ENCODE measurements around the gene NID1. TPM values are rescaled to one million over a fixed set of nuclear protein-coding genes. Genes with fewer than 3 reads are reported as not detected.
A peak's percentile ranks its signal among the peaks of the same experiment; 100 is the strongest.
"Not testable (repeated sequence)": the region's sequence is repeated elsewhere in the genome, so short reads cannot be mapped to it uniquely, and the experiment has no call there.

NID1 gene
- total RNA-seq, 1 donor from 2014 or later: 65.8 TPM

DNA sequence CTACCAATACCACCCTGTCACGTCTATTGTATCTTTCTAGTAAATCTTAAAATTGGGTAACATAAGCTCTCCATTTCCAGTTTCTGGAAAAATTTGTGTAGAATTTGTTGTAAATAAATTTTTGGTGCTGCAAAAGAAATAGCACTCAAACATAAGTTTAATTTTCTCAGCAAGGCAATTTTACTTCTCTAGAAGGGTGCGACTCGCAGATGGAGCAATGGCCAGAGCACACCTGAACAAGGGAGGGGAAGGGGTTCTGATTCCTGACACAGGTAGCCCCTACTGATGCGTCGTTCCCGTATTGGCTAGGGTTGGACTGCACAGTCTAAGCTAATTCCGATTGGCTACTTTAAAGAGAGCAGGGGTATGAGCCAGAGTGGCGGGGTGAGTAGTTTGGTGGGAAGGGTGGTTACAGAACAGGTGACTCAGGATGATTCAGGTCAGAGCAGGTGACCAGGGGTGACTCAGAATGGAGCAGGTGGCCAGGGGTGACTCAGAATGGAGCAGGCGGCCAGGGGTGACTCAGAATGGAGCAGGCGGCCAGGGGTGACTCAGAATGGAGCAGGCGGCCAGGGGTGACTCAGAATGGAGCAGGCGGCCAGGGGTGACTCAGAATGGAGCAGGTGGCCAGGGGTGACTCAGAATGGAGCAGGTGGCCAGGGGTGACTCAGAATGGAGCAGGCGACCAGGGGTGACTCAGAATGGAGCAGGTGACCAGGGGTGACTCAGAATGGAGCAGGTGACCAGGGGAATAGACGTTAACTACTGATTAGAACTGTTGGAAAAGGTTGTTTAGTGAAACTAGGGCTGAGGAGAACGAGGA lies 32.0 kb upstream of the NID1 start:
- intact Hi-C loops (cut with DNase I); ATAC-seq: not testable (repeated sequence)

DNA sequence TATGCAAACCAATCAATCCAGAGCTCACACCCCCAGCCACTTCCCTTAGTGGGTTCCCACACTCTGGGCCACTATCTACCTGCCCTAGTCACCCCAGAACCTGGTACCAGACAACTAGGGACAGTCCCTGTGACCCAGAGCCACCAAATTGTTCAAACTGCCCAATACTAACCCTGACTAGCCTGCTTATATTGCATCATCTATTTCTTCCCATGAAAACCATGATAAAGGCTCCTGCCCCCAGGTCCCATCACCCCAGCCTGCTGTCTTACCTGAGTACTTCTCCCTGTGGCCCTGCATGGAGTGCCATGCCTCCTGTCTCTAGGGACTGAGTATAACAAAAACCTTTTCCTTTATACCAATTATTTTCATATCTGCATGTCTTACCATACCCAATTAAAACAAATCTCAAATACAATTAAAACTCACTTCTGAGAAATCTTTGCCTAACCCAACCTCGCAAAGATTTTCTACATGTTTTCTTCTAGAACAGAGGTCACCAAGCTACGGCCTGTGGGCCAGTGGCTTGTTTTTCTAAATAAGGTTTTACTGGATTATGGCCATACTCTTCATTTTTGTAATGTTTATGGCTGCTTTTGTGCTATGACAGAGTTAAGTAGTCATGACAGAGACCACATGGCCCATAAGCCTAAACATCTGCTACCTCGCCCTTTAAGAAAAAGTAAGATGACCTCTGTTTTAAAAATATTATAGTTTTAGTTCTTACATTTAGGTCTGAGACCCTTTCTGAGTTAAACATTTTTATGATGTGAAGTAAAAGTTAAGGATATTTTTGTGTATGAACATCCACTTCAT lies 31.0 kb upstream of the NID1 start:
- no peak for ATAC-seq
- intact Hi-C loops (cut with DNase I): no loop called here
- no peak for DNase-seq (ENCODE audit: missing footprints)

More for the DNA sequence above, 32.0 kb upstream of the NID1 start:
- DNase-seq (ENCODE audit: missing footprints): not testable (repeated sequence)

DNA sequence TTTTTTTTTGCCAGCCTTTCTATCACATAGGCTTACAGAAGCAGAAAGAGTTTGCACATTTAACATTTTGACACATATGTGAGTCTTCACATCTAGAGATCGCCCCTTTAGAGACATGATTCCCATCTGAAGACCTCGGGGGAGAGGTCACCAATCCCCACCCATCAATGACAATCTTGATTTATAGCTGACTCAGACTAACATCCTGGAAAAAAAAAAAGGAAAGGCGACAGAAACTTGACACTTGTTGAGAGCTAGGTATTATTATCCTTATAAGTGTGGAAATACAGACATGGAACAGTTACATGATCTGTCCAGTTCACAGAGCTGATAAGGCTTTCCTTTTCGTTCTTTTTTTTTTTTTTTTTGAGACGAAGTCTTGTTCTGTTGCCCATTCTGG lies 28.0 kb upstream of the NID1 start:
- DNase-seq (ENCODE audit: missing footprints) (no peak), ATAC-seq (no peak)
- intact Hi-C loops (cut with DNase I): no loop called here

DNA sequence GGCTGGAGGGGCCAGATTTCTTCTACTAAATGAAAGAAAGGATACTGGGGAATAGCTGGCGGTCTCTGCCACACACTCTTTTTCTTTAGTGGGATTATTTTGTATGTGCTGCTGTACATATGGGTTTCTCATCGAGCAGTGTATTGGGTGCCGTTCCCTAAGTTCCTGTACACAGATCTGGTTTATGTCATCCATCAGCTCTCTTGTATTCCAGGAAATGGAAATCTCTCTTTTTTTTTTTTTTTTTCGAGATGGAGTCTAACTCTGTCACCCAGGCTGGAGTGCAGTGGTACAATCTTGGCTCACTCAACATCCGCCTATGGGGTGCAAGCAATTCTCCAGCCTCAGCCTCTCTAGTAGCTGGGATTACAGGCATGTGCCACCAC lies 27.0 kb upstream of the NID1 start:
- intact Hi-C loops (cut with DNase I): no loop called here
- DNase-seq (ENCODE audit: missing footprints): no peak
- ATAC-seq: peak; percentile 23

DNA sequence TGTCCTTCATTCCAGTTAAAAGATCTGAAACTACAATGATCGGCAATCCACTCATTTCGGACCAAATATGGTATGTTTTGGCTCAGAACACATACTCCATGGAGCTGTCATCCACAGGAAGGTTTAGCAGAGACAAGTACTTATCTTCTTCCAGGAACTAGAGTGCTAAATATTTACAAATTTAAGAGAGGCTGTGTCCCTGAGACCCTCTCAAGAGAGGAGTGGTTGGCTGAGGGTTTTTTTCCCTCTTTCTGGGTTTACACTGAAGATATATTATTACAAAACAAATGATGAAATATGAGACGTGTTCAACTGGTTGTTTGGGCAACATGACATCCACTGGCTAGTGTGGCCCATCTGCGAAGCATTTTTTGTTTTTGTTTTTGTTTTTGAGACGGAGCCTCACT lies 25.9 kb upstream of the NID1 start:
- DNase-seq (ENCODE audit: missing footprints) (no peak), ATAC-seq (no peak)
- intact Hi-C loops (cut with DNase I): no loop called here

DNA sequence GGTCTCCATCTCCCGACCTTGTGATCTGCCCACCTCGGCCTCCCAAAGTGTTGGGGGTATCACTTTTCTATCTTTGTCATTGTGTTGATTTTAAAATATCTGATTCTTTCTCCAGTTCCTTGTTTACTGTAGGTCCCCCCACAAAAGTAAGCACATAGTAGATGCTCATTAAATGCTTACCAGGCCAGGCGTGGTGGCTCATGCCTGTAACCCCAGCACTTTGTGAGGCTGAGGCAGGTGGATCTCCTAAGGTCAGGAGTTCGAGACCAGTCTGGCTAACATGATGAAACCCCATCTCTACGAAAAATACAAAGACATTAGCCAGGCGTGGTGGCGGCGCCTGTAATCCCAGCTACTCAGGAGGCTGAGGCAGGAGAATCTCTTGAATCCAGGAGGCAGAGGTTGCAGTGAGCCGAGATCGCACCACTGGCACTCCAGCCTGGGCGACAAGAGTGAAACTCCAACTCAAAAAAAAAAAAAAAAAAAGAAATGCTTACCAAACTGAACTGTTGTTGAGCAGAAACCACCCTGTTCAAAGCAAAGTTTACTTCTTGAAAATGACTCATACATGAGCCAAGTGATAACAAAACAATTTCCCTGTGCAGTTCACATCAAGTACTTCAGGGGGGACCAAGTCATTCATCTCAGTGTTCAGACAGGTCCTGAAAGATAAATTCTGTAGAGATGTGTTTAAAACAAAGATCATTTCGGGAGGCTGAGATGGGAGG lies 24.3 kb upstream of the NID1 start:
- intact Hi-C loops (cut with DNase I): no loop called here
- no peak for ATAC-seq
- DNase-seq (ENCODE audit: missing footprints): no peak

DNA sequence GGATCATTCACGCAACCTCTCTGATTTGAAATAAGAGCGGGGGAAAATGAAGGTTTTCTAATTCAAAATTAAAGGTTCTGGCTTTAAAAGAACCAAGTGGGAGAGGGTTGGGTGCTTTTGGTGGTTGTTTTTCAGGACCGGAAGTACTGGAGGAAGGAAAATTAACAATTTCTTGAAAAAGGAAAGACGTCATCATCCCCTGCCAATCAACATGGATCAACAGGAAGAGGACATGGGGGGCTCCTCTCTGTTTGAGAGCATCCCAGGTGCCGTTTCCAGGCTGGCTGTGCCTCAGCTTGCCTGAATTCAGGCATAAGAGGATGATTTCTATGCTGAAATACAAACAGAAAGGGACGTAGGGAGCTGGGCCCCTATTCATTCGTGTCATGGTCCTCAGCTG lies 21.6 kb upstream of the NID1 start:
- intact Hi-C loops (cut with DNase I): no loop called here
- DNase-seq (ENCODE audit: missing footprints) (no peak), ATAC-seq (no peak)

DNA sequence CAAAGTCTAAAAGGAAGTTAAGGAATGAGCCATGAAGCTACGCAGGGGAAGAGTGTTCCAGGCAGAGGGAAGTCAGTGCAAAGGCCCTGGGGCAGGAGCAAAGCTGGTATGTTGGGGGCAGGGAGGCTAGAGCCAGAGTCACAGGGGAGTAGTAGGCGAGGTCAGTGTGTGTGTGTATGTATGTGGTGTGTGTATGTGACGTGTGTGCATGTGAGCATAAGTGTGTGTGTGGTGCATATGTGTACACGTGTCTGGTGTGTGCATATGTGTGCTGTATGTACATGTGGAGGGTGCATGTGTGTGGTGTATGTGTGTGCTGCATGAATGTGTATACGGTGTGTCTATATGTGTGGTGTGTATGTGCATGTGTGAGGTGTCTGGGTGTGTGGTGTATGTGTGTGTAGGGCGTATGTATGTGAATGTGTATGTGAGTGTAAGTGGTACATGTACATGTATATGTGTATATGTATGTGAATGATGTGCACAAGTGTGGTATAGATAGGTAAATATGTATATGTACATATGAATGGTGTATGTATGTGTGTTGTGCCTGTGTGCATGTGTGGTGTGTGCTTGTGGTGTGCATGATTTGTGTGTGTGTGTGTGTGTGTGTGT lies 20.8 kb upstream of the NID1 start:
- DNase-seq (ENCODE audit: missing footprints) (no peak), ATAC-seq (no peak)
- intact Hi-C loops (cut with DNase I): no loop called here

DNA sequence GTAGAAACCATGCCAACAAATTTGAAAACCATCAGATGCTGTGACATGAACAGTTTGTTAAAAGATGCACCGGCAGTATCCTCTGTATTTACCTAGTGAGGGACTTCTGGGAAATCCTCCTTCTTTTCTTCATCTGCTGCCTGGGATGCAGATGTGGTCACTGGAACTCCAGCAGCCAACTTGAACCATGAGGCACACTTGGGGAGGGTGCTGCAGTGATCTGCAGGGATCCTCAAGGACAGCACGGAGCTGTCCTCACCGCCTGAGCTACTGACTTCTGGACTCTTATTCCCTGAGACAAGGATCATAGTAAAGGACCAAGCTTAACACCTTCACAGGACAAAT lies 19.5 kb upstream of the NID1 start:
- DNase-seq (ENCODE audit: missing footprints): no peak
- ATAC-seq: no peak

DNA sequence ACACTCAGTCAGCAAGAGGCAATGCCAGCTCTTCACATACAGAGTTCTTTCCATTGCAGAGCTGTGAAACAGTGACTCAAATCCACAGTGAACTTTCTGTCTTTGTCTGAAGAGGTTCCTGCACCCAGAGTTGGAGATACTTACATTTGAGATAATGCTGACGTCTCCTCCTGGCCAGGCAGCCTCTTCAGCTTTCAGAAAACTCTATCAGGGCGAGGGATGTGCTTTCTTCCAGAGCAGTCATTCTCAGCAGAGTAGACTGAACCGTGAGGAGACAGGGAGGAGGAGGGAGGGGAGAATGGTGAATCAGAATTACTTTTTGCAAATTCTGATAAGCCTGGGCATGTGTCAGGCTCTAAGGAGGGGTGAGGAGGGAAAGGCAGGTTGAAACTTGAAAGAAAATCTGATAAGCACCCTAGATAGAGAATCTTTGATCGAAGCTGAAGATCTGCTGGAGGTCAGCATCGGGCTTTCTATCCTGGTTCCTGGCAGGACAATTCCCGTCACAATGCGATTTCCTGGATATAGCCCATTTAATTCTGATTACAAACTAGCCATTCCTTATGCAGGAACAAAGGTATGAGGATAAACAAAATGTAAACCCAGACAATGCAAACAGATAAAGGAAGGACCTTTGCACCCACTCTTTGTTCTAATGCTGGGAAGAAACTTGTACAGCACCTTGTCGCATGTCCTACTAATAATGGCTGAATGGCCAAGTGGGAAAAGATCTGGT lies 18.9 kb upstream of the NID1 start:
- DNase-seq (ENCODE audit: missing footprints): no peak
- intact Hi-C loops (cut with DNase I): no loop called here
- ATAC-seq: no peak

More for the DNA sequence above, 19.5 kb upstream of the NID1 start:
- intact Hi-C loops (cut with DNase I): no loop called here

DNA sequence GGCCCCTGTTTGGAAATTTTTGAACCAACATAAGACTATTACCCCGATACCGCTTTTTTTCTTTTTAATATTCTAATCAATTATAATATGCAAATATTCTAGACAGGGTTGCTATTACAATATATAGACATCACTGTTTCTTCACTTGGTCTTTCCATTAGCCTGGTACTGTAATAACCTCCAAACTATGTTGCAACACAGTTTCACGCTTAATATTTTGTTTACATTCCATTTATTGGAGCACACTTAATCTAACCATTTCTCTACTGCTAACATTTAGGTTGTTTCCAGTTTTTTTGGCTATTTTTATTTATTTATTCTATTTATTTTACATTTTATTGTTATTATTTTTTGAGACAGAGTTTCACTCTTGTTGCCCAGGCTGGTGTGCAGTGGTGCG lies 17.6 kb upstream of the NID1 start:
- ATAC-seq (no peak), DNase-seq (ENCODE audit: missing footprints) (no peak)
- intact Hi-C loops (cut with DNase I): no loop called here

DNA sequence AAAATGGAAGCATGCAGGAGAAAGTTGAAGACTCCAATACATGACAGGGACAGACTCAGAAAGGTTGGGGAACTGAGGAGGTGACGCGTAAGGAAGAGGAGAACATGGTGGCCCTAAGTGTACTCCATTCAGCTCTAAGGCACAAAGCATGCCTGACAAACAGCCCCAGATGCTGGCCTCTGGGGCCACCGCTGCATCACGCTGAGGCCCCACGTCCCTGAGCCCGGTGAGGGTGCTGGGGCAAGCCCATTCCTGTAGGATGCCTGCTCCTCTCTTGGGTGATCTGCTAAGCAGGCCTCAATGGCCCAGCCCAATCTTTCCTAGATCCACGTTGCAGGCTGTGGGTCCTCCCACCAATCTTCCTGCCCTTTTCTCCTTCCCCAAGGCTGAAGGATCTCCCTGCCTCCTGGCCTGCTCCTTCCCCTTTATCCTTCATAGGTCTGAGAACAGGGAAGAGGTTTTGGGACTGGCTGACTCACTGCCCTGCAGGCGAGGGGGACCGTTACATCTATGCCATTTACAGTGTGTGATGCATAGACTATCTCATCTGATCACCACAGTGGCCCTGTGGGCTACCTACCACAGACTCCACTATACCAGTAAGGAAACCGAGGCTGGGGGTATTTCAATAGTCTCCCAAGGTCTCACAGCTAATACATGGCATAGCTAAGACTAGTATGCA lies 16.8 kb upstream of the NID1 start:
- ATAC-seq (no peak), DNase-seq (ENCODE audit: missing footprints) (no peak)
- intact Hi-C loops (cut with DNase I): no loop called here

DNA sequence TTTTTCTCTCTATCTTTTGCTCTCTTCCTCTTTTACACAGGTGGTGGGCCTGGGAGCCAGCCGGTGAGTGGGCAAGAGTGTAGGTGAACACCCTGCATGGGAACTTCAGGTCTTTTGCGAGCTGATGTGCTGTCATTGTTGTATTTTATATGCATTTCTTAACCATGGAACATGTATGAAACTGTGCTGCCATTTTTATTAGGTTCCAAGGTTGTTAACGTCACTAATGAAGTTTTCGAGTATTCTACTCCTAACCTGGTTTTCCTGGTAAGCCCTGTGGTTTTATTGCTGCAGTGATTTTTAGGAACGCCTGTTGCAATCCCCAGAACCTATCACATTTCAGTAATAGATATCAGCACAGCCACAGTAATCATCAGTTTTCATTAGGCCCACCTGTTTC lies 14.8 kb upstream of the NID1 start:
- intact Hi-C loops (cut with DNase I): no loop called here
- ATAC-seq (no peak), DNase-seq (ENCODE audit: missing footprints) (no peak)

DNA sequence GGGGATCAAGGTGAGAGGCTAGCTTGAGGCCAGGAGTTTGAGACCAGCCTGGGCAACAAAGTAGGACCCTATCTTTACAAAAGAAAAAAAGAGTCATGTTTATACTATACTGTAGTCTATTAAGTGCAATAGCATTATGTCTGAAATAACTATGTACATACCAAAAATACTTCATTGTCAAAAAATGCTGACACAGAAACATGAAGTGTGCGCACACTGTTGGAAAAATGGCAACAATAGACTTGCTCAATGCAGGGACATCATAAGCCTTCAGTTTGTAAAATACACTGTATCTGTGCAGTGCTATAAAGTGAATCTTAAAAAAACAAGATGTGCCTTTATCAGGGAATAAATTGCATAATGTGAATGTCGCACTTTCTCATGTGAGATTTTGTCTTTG lies 14.1 kb upstream of the NID1 start:
- no peak for DNase-seq (ENCODE audit: missing footprints)
- ATAC-seq: no peak
- intact Hi-C loops (cut with DNase I): no loop called here

DNA sequence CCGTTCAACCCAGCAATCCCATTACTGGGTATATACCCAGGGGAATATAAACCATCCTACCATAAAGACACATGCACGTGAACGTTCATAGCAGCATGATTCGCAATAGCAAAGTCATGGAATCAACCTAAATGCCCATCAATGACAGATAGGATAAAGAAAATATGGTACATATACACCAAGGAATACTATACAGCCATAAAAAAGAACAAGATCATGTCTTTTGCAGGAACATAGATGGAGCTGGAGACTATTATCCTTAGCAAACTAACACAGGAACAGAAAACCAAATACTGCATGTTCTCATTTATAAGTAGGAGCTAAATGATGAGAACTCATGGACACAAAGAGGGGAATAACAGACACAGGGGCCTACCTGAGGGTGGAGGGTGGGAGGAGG lies 13.2 kb upstream of the NID1 start:
- ATAC-seq; intact Hi-C loops (cut with DNase I); DNase-seq (ENCODE audit: missing footprints): not testable (repeated sequence)

DNA sequence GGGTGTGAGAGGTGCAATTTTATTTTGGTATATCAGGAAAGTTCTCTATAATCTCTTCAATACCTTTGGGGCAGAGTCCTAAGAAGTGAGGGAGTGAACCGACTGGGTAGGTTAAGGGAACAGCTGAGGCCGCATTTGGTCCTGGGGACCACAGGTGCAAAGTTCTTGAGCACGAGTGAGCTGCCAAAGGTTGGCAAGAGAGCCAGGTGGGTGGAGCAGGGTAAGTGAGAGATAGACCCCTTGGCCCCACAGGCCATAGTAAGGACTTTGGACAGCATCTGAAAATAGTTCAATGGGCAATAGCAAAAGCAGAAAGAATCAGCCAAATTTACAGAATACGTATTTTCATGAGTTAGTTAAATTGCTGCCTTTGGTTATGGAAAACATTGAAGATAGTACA lies 11.0 kb upstream of the NID1 start:
- no peak for DNase-seq (ENCODE audit: missing footprints)
- intact Hi-C loops (cut with DNase I): no loop called here
- no peak for ATAC-seq

DNA sequence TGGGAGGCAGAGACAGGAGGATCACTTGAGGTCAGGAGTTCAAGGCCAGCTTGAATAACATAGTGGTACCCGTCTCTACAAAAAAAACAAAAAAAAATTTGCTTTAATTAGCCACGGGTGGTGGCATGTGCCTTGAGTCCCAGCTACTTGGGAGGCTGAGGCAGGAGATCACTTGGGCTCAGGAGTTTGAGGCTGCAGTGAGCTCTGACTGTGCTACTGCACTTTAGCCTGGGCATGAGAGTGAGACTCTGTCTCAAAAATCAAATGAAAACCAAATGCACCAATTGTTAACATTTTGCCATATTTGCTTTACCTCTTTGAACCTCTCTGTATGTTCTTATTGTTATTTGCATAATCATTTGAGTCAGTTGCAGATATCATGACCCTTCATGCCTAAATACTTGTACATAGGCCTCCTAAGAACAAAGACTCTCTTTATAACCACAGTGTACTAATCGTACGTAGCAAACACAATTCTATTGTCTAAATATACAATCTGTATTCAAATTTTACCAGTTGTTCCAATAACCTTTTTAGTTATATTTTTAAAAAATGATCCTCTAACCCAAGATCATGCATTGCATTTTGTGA lies 8.5 kb upstream of the NID1 start:
- ATAC-seq (no peak), DNase-seq (ENCODE audit: missing footprints) (no peak)
- intact Hi-C loops (cut with DNase I): no loop called here

DNA sequence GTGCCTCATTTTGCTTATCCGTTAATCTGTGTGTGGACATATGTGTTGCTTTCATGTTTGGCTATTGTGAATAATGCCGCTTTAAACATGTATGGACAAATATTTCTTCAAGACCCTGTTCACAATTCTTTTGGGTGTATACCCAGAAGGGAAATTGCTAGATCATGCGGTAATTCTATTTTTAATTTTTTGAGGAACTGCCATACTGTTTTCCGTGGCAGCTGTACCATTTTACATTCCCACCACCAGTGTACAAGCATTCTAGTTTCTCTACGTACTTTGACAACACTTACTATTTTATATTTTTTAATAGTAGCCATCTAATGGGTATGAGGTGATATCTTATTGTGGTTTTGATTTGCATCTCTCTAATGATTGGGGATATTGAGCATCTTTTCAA lies 7.1 kb upstream of the NID1 start:
- DNase-seq (ENCODE audit: missing footprints) (no peak), ATAC-seq (no peak)
- intact Hi-C loops (cut with DNase I): no loop called here

Measured in Right ventricle myocardium inferior (tissue), 1 donor.